DMS53 treated with DMSO at 0.1 percent for 48 hours (cell line): ENCODE measurements around the gene KLK10.
"Not testable (repeated sequence)": the region's sequence is repeated elsewhere in the genome, so short reads cannot be mapped to it uniquely, and the experiment has no call there.

Experiments
- DNase-seq: peaks from one replicate; lab custom pipeline; 2025; ENCODE audit not compliant: unreplicated experiment; lab: John Stamatoyannopoulos, UW

KLK10 gene

GRCh38 chr19:50969810-50970209 lies 49.7 kb downstream of the KLK10 start:
- not testable (repeated sequence) for DNase-seq

- no peak for DNase-seq
These were observed 50.1 kb downstream of the KLK10 start, which contains the start of gene KLK6 for GRCh38 chr19:50969413-50969760. Gene KLK6, minus strand, starts transcription at chr19:50969591. Its CDS starts 1,487 bp downstream, at chr19:50968104.

DNA sequence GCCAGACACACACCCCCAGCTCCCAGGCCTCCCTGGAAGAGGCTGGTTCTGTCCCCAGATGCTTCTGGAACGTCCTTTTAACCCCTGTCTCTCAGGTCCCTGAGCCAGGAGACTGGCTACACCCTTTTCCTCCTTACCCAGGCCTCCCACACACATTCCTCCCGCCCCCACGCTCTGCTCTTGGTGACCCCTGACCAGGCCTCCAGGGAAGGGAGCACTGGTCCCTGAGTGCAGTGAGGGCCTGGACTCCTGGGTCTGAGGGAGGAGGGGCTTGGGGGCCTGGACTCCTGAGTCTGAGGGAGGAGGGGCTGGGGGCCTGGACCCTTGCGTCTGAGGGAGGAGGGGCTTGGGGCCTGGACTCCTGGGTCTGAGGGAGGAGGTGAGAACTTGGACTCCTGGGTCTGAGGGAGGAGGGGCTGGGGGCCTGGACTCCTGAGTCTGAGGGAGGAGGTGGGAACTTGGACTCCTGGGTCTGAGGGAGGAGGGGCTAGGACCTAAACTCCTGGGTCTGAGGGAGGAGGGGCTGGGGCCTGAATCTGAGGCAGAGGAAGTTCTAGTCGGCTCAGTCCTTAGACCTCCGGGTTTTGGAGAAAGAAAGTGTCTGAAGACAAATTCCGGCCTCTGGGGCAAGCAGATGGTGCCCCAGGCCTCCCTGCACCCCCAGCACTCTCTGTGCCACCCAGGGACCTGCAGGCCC lies 50.6 kb downstream of the KLK10 start:
- no peak for DNase-seq

GRCh38 chr19:50967929-50968715 lies 51.4 kb downstream of the KLK10 start:
- no peak for DNase-seq

DNA sequence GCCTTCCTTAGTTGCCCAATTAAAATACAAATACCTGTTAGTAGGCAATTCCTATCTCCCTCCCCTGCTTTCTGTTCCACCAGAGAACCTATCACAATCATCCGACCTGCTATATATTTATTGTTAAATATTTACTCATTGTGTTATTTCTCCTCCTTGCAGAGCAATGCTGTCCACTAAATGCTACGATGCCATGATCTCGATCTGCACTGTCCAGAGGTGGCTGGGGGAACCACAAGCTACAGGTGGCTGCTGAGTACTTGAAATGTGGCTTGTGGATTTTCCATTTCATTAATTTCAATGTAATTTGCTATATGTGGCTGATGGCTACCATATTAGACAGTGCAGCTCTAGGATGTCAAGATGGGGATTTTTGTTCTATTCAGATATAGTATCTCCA lies 55.2 kb downstream of the KLK10 start:
- DNase-seq = no peak

GRCh38 chr19:50963381-50963780 lies 56.1 kb downstream of the KLK10 start:
- DNase-seq = no peak
